ENCODE data around the gene NT5DC3.

The NT5DC3 gene

DNA sequence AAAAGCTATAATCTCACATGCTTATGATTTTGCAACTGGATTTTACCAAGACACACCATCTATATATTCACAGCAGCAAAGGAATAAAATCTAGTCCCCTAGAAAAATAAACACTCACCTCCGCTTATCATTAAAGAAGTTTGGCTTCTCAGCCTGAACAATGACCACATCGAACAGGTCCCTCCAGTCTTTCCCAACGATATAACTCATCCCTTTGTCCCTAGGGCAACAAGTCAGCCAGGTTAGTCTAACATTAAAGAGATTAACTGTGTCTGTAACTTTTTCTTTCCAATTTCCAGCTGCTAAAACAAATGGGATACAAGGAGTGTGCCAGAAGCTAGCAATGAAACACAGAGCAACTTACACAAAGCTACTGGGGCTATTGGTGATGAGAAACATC, 48.0 kb downstream of the NT5DC3 start:
- TF ChIP-seq, protein P1, sequence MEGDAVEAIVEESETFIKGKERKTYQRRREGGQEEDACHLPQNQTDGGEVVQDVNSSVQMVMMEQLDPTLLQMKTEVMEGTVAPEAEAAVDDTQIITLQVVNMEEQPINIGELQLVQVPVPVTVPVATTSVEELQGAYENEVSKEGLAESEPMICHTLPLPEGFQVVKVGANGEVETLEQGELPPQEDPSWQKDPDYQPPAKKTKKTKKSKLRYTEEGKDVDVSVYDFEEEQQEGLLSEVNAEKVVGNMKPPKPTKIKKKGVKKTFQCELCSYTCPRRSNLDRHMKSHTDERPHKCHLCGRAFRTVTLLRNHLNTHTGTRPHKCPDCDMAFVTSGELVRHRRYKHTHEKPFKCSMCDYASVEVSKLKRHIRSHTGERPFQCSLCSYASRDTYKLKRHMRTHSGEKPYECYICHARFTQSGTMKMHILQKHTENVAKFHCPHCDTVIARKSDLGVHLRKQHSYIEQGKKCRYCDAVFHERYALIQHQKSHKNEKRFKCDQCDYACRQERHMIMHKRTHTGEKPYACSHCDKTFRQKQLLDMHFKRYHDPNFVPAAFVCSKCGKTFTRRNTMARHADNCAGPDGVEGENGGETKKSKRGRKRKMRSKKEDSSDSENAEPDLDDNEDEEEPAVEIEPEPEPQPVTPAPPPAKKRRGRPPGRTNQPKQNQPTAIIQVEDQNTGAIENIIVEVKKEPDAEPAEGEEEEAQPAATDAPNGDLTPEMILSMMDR (IDR thresholded peaks at IDR 0.05), result no peak

DNA sequence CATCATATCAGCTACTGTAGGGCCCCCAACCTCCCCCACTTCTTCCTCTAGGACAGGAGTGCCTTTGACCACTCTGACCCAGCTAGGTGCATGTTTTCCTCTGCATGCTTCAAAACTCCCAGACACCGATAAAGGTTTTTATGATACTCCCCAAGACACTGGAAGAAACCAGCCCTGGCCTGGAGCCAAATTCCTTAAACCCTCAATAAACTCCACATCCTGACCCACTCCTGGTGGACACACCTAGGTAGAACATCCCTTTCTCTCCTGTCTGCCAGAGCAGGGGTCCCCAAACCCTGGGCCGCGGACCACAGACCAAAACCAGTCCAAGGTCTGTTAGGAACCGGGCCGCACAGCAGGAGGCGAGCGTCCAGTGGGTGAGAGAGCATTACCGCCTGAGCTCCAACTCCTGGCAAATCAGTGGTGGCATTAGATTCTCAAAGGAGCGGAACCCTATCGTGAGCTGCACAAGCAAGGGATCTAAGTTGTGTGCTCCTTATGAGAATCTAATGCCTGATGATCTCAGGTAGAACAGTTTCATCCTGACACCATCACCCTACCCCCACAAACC, 49.6 kb downstream of the NT5DC3 start:
- TF ChIP-seq, protein P1 (IDR thresholded peaks at IDR 0.05), result no peak

DNA sequence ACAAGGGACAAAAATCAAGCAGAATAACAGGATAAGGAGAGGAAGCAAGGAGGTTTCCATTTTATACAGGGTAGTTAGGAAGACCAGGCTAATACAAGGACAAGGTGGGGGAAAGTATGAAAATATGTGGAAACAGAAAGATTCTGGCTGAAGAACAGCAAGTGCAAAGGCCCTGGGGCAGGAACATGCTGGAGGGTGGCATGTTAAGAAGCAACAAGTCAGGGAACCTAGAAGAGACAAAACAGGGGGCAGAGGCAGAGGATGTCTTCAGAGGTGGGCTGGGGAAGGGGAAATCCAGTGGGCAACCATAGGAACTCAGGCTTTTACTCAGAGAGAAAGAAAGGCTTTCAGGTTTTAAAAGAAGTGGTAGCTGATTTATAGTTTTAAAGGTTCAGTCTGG, 54.8 kb downstream of the NT5DC3 start:
- TF ChIP-seq, protein P1 (IDR thresholded peaks at IDR 0.05), result no peak

DNA sequence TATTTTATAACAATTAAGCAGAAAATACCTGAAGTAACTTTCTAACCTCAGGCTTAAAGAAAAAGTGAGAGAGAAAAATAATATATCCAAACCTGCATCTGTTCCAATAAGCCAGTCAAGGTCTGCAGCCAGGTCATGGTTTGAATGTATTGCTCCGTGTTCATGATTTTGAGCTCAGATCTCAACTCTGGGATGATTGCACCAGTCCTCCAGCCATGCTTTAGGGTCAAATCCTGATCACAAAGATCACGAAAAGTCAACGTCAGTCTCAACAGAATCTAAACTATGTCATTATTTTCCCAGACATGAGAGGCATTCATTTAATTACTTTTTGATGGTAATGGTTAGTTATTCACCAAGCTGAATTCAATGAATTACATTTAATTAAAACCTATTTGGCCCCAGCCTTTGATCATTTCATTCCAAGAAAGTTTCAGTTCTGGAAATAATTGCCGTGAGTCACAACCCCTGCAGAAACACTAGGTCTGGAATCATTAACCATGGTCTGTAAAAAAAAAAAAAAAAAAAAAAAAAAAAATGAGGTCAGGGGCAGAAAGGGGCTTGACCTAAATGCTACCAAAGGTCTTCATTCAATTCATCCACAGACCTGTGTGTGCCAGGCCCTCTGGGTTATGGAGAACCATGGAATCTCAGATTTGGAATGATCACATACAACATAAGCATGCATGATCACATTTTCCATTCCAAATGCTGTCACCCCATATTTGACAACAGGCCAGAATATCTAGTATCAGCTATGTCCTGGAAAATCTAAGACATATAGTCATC, 55.6 kb downstream of the NT5DC3 start:
- TF ChIP-seq, protein P1 (IDR thresholded peaks at IDR 0.05), result no peak

DNA sequence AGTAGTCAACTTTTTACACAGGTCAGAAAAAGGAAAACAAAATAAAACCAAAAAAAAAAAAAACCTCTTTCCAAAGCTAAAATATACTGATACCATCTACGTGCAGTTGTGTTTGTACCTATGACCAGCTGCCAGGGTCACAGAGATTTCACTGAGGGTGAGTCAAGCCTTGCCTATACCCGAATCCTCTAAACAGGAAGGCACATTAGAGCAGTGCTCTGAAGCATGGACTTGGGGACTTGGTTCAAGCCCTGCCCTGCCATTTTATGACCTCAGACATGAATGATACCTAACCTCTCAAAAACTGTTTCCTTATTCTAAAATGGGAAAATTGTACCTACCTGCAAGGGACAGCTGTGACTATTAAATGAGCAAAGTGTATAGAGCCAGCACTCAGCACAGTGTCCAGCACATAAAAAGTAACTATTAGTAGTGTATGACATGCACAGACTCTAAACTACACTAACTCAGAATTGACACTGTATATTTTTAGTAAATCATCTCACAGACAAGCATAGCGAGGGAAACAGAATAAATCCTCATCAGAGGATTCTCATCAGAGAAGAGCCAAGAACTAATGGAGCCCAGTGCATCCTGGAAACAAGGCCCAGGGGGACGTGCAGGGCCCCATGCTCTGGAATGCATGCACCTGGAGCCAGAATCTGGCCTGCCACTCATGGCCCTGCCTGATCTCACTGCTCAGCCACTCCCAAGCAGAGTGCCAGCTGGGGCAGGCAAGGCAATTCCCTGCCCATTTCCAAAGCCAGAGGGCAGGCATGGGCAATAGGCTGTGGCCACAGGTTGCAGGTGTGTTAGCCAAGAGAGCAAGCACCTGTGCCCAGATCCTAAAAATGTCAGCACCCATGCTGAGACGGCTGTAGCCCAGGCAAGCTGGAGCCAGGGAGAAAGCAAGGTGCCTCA, 57.0 kb downstream of the NT5DC3 start:
- TF ChIP-seq, protein P1 (IDR thresholded peaks at IDR 0.05), result no peak

DNA sequence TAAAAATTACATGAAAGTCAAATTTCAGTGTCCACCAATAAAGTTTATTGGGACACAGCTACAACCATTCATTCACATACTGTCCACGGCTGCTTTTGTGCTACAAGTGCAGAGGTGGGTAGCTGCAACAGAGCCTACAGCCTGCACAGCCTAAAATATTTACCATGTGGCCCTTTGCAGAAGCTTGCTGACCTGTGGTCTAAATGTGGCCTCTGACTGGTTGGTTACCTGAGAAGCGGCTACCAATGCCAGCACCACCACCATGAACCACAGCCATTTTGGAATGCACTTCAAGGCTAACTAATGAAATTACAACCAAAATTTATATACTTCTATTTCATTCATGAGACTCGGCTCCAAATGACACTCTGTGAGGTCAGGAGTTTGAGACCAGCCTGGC, 58.6 kb downstream of the NT5DC3 start:
- TF ChIP-seq, protein P1 (IDR thresholded peaks at IDR 0.05), result no peak

DNA sequence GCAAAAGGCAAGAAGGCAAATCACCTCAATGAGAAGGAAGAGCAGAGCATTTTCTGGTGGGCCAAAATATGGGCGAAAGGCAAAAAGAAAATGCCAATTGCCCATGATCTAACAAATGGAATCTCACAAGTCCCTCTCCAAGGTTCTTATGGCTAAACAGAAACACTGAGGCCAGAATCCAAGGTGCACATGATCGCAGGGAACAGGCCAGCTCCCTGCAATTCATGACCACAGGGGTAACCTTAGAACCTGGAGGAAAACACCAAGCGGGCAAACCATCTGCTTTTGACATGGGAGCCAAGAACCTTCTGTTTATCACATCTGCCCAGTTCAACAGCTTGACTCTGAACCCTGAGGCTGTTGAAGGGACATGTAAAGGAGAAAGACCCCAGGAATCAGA, 60.0 kb downstream of the NT5DC3 start:
- TF ChIP-seq, protein P1 (IDR thresholded peaks at IDR 0.05), result no peak
